Measurements from ENCODE around the gene POLR2C. TPM values are rescaled to one million over a fixed set of nuclear protein-coding genes. Genes with fewer than 3 reads are reported as not detected.

Gene POLR2C
- total and polyA plus RNA-seq, 2 of the 13 experiments (the other 11 are each of a cell fraction or from before 2014, with no cell fraction given): 104 to 216 TPM

GRCh38 chr16:57519796-57520360 lies 57.4 kb downstream of the POLR2C start (continued):
- no peak for TF ChIP-seq IRX3 (CRISPR knock-in tag; IDR thresholded peaks at IDR 0.05; ENCODE audit: borderline replicate concordance, low read depth)
- TF ChIP-seq, protein P1, sequence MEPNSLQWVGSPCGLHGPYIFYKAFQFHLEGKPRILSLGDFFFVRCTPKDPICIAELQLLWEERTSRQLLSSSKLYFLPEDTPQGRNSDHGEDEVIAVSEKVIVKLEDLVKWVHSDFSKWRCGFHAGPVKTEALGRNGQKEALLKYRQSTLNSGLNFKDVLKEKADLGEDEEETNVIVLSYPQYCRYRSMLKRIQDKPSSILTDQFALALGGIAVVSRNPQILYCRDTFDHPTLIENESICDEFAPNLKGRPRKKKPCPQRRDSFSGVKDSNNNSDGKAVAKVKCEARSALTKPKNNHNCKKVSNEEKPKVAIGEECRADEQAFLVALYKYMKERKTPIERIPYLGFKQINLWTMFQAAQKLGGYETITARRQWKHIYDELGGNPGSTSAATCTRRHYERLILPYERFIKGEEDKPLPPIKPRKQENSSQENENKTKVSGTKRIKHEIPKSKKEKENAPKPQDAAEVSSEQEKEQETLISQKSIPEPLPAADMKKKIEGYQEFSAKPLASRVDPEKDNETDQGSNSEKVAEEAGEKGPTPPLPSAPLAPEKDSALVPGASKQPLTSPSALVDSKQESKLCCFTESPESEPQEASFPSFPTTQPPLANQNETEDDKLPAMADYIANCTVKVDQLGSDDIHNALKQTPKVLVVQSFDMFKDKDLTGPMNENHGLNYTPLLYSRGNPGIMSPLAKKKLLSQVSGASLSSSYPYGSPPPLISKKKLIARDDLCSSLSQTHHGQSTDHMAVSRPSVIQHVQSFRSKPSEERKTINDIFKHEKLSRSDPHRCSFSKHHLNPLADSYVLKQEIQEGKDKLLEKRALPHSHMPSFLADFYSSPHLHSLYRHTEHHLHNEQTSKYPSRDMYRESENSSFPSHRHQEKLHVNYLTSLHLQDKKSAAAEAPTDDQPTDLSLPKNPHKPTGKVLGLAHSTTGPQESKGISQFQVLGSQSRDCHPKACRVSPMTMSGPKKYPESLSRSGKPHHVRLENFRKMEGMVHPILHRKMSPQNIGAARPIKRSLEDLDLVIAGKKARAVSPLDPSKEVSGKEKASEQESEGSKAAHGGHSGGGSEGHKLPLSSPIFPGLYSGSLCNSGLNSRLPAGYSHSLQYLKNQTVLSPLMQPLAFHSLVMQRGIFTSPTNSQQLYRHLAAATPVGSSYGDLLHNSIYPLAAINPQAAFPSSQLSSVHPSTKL (CRISPR knock-in tag; IDR thresholded peaks at IDR 0.05): peak; percentile 46; the same call in 1 of the 2 replicates
- TF ChIP-seq ZNF543 (CRISPR knock-in tag; IDR thresholded peaks at IDR 0.05): no peak
- no peak for TF ChIP-seq LCORL (IDR thresholded peaks at IDR 0.05)
- TF ChIP-seq LCORL (CRISPR knock-in tag; IDR thresholded peaks at IDR 0.05): 0 out of 2 replicates have a peak, but pooled peaks have one; percentile 47
- no peak for TF ChIP-seq PTBP1 (IDR thresholded peaks at IDR 0.05; ENCODE audit: low read depth, low read length, poor library complexity, severe bottlenecking)
- TF ChIP-seq GLI4 (CRISPR knock-in tag; IDR thresholded peaks at IDR 0.05; ENCODE audit: borderline replicate concordance): no peak
- no peak for TF ChIP-seq ZNF660 (CRISPR knock-in tag; IDR thresholded peaks at IDR 0.05; ENCODE audit: borderline replicate concordance, low read depth)
- TF ChIP-seq ZNF260 (CRISPR knock-in tag; IDR thresholded peaks at IDR 0.05; ENCODE audit: borderline replicate concordance, low read depth): no peak
- TF ChIP-seq, protein P2, sequence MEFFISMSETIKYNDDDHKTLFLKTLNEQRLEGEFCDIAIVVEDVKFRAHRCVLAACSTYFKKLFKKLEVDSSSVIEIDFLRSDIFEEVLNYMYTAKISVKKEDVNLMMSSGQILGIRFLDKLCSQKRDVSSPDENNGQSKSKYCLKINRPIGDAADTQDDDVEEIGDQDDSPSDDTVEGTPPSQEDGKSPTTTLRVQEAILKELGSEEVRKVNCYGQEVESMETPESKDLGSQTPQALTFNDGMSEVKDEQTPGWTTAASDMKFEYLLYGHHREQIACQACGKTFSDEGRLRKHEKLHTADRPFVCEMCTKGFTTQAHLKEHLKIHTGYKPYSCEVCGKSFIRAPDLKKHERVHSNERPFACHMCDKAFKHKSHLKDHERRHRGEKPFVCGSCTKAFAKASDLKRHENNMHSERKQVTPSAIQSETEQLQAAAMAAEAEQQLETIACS (CRISPR knock-in tag; IDR thresholded peaks at IDR 0.05): no peak
- TF ChIP-seq KAT2B (IDR thresholded peaks at IDR 0.05; ENCODE audit: borderline replicate concordance, low read depth, low read length): no peak
- TF ChIP-seq ZMYM4 (CRISPR knock-in tag; IDR thresholded peaks at IDR 0.05): no peak; the same call in 1 of the 2 replicates
- TF ChIP-seq MTA3 (CRISPR knock-in tag; IDR thresholded peaks at IDR 0.05): no peak
- no peak for TF ChIP-seq ZFX (CRISPR knock-in tag; IDR thresholded peaks at IDR 0.05; ENCODE audit: low read depth)
- TF ChIP-seq CREBL2 (CRISPR knock-in tag; IDR thresholded peaks at IDR 0.05; ENCODE audit: borderline replicate concordance): no peak
- TF ChIP-seq YY1 (IDR thresholded peaks at IDR 0.05; ENCODE audit: insufficient read depth, insufficient replicate concordance, low read depth, low read length): peak; percentile 78
- TF ChIP-seq ZNF713 (CRISPR knock-in tag; IDR thresholded peaks at IDR 0.05): no peak
- no peak for TF ChIP-seq PRDM15 (CRISPR knock-in tag; IDR thresholded peaks at IDR 0.05)
- TF ChIP-seq TBX3 (IDR thresholded peaks at IDR 0.05; ENCODE audit: borderline replicate concordance): no peak
- TF ChIP-seq ZNF121 (CRISPR knock-in tag; IDR thresholded peaks at IDR 0.05): no peak
- TF ChIP-seq ZNF383 (CRISPR knock-in tag; IDR thresholded peaks at IDR 0.05; ENCODE audit: borderline replicate concordance): no peak
